Vagina (tissue), 2 donors: ENCODE measurements around the gene HIF1A. TPM values are rescaled to one million over a fixed set of nuclear protein-coding genes. Genes with fewer than 3 reads are reported as not detected.
A peak's percentile ranks its signal among the peaks of the same experiment; 100 is the strongest.

Experiments used
- DNase-seq, 2 donors: peaks; one replicate each; pipeline ENCODE4 v3.0.0-alpha.2; 2017; ENCODE audit errors: extremely low spot score in 2 of 2
- H3K27ac ChIP-seq: fragments of 200-600 bp; sonication (generic); one replicate; pipeline ENCODE4 v1.5.1; 2019
- H3K27me3 ChIP-seq: fragments of 200-600 bp; sonication (generic); one replicate; pipeline ENCODE4 v1.5.1; 2019
- H3K36me3 ChIP-seq, 2 donors: fragments of 200-600 bp; sonication (generic); one replicate each; pipeline ENCODE4 v1.5.1; 2017 to 2019
- H3K4me1 ChIP-seq: fragments of 200-600 bp; sonication (generic); one replicate; pipeline ENCODE4 v1.5.1; 2019
- H3K4me3 ChIP-seq, 2 donors: fragments of 200-600 bp; sonication (generic); 1 replicate in 1 of 2; 2 replicates in 1 of 2; pipeline ENCODE4 v1.5.1; 2016 to 2019
- H3K9me3 ChIP-seq: fragments of 200-600 bp; sonication (generic); one replicate; pipeline ENCODE4 v1.5.1; 2019
- CTCF ChIP-seq, 3 experiments: fragments of 450-650 bp in 2 of 3; fragments of 200-600 bp in 1 of 3; sonication (generic) in 1 of 3; IDR thresholded peaks; one replicate each; pipeline ENCODE4 v1.5.1; 2017 to 2019; ENCODE audit warnings: antibody characterized with exemption in 3 of 3, mild to moderate bottlenecking in 2 of 3, moderate library complexity in 2 of 3
- POLR2A ChIP-seq, 2 donors: fragments of 450-650 bp; IDR thresholded peaks; one replicate each; pipeline ENCODE4 v1.6.1; 2017; ENCODE audit warnings: antibody characterized with exemption in 2 of 2, mild to moderate bottlenecking in 2 of 2, moderate library complexity in 2 of 2
- POLR2AphosphoS5 ChIP-seq, 2 donors: sonication (generic); formaldehyde crosslinking; IDR thresholded peaks; one replicate each; pipeline ENCODE4 v1.9.0; 2017; ENCODE audit warnings: antibody characterized with exemption in 2 of 2, mild to moderate bottlenecking in 2 of 2, low read depth in 1 of 2; ENCODE audit not compliant: insufficient read depth in 1 of 2
- intact Hi-C: fragments of 100-400 bp; cut with DNase I; formaldehyde crosslinking; loops from one replicate; pipeline ENCODE4 v1.15.1; 2023
- total RNA-seq: library from RNA; depleted of rRNA; stranded (reverse); fragments of >200 nt; gene quantifications from one replicate; pipeline ENCODE4 v1.2.3, GENCODE V29; 2016

HIF1A gene
- total RNA-seq, 1 donor from 2014 or later, result 140 TPM

- Histone ChIP-seq H3K4me1 (peaks cover 74% of the 10 kb centered on the region), H3K27ac (no peak overlapping the region)
Observed at GRCh38 chr14:61710853-61711817, 15.8 kb downstream of the HIF1A start.

GRCh38 chr14:61712137-61712536 is 16.8 kb downstream of the HIF1A start:
- Histone ChIP-seq H3K4me1 (peaks cover 67% of the 10 kb centered on the region), H3K27ac (no peak overlapping the region), H3K27me3 (no peaks in the 10 kb centered on the region), H3K36me3 (no peaks in the 10 kb centered on the region), H3K4me3 (no peak overlapping the region), H3K9me3 (no peaks in the 10 kb centered on the region)
- TF ChIP-seq POLR2AphosphoS5 (IDR thresholded peaks at IDR 0.05; ENCODE audit: insufficient read depth in 1 of 2, low read depth in 1 of 2), result no peak
- intact Hi-C loops, result loop anchor here (10.0 kb wide), 1 partner anchor 97 kb away; no protein-coding TSS in a partner anchor
- no peak for DNase-seq

More at GRCh38 chr14:61710853-61711817, 15.8 kb downstream of the HIF1A start:
- no peak for DNase-seq
- no peak for TF ChIP-seq POLR2A (IDR thresholded peaks at IDR 0.05)
- no peak for TF ChIP-seq CTCF (IDR thresholded peaks at IDR 0.05)
- TF ChIP-seq POLR2AphosphoS5 (IDR thresholded peaks at IDR 0.05; ENCODE audit: insufficient read depth in 1 of 2, low read depth in 1 of 2), result no peak
- Histone ChIP-seq H3K4me3 (no peak overlapping the region), H3K9me3 (no peaks in the 10 kb centered on the region), H3K27me3 (no peaks in the 10 kb centered on the region), H3K36me3 (no peaks in the 10 kb centered on the region)
- intact Hi-C loops, result loop anchor here (10.0 kb wide), 1 partner anchor 96 kb away; no protein-coding TSS in a partner anchor

GRCh38 chr14:61713724-61714437 is 18.6 kb downstream of the HIF1A start:
- H3K36me3 ChIP-seq, result no peaks in the 10 kb centered on the region
- TF ChIP-seq POLR2AphosphoS5 (IDR thresholded peaks at IDR 0.05; ENCODE audit: insufficient read depth in 1 of 2, low read depth in 1 of 2) (no peak), POLR2A (IDR thresholded peaks at IDR 0.05) (no peak), CTCF (IDR thresholded peaks at IDR 0.05) (no peak)
- H3K4me1 ChIP-seq, result peaks cover 81% of the 10 kb centered on the region
- intact Hi-C loops, result loop anchor here (10.0 kb wide), 1 partner anchor 99 kb away; no protein-coding TSS in a partner anchor
- H3K27me3 ChIP-seq, result no peaks in the 10 kb centered on the region
- no peaks in the 10 kb centered on the region for H3K9me3 ChIP-seq
- DNase-seq, result no peak
- no peak overlapping the region for H3K4me3 ChIP-seq
- no peak overlapping the region for H3K27ac ChIP-seq

GRCh38 chr14:61716956-61717355 is 21.6 kb downstream of the HIF1A start:
- Histone ChIP-seq H3K9me3 (no peaks in the 10 kb centered on the region), H3K4me3 (no peak overlapping the region), H3K27ac (peak overlapping the region; percentile 7), H3K36me3 (peaks cover 0 to 4% of the 10 kb centered on the region in 2 donors), H3K27me3 (no peaks in the 10 kb centered on the region), H3K4me1 (peaks cover 73% of the 10 kb centered on the region)
- TF ChIP-seq POLR2A (IDR thresholded peaks at IDR 0.05) (no peak), POLR2AphosphoS5 (IDR thresholded peaks at IDR 0.05; ENCODE audit: insufficient read depth in 1 of 2, low read depth in 1 of 2) (no peak), CTCF (IDR thresholded peaks at IDR 0.05) (no peak)
- no peak for DNase-seq
- intact Hi-C loops, result loop anchor here (10.0 kb wide), 1 partner anchor 102 kb away; no protein-coding TSS in a partner anchor

GRCh38 chr14:61718039-61718438 is 22.7 kb downstream of the HIF1A start:
- DNase-seq, result no peak
- Histone ChIP-seq H3K36me3 (peaks cover 0 to 9% of the 10 kb centered on the region in 2 donors), H3K27ac (no peak overlapping the region), H3K4me3 (no peak overlapping the region), H3K9me3 (no peaks in the 10 kb centered on the region), H3K4me1 (peaks cover 65% of the 10 kb centered on the region), H3K27me3 (no peaks in the 10 kb centered on the region)
- intact Hi-C loops, result loop anchor here (10.0 kb wide), 1 partner anchor 103 kb away; no protein-coding TSS in a partner anchor
- TF ChIP-seq CTCF (IDR thresholded peaks at IDR 0.05), result no peak
- no peak for TF ChIP-seq POLR2A (IDR thresholded peaks at IDR 0.05)
- TF ChIP-seq POLR2AphosphoS5 (IDR thresholded peaks at IDR 0.05; ENCODE audit: insufficient read depth in 1 of 2, low read depth in 1 of 2), result no peak
